Chondrocyte (in vitro differentiated cells): ENCODE measurements around the gene HHAT. TPM values are rescaled to one million over a fixed set of nuclear protein-coding genes. Genes with fewer than 3 reads are reported as not detected.

Experiments used
- DNase-seq: peaks from one replicate; pipeline ENCODE4 v3.0.0; 2021; ENCODE audit warnings: mixed read lengths, low spot score
- H3K27ac Mint-ChIP-seq: one replicate; pipeline ENCODE4 v1.8.0; 2021; ENCODE audit warnings: mild to moderate bottlenecking, moderate library complexity, mixed read lengths; ENCODE audit not compliant: unreplicated experiment
- H3K27me3 Mint-ChIP-seq: 2 replicates; pipeline ENCODE4 v1.8.0; 2021; ENCODE audit warnings: low read depth, mixed read lengths
- H3K36me3 Mint-ChIP-seq: 2 replicates; pipeline ENCODE4 v1.8.0; 2021; ENCODE audit warnings: low read depth, mixed read lengths
- H3K4me1 Mint-ChIP-seq: 2 replicates; pipeline ENCODE4 v1.8.0; 2021; ENCODE audit warnings: low read depth, mild to moderate bottlenecking, mixed read lengths
- H3K4me3 Mint-ChIP-seq: one replicate; pipeline ENCODE4 v1.8.0; 2021; ENCODE audit warnings: mild to moderate bottlenecking, moderate library complexity, mixed read lengths; ENCODE audit not compliant: unreplicated experiment
- H3K9me3 Mint-ChIP-seq: 2 replicates; pipeline ENCODE4 v1.8.0; 2021; ENCODE audit warnings: low read depth, mixed read lengths
- CTCF ChIP-seq: fragments of 200-600 bp; sonication (generic); IDR thresholded peaks from 2 replicates; pipeline ENCODE4 v1.5.0; 2021; ENCODE audit warnings: antibody characterized with exemption, mild to moderate bottlenecking, moderate library complexity
- total RNA-seq: library from RNA; stranded (reverse); gene quantifications from 3 replicates; pipeline ENCODE4 v1.2.1, GENCODE V29; 2021

Gene HHAT
- total RNA-seq, 1 donor from 2014 or later, result 6.4 TPM

- TF ChIP-seq CTCF, result no peak
- H3K9me3 Mint-ChIP-seq, result peaks cover 4% of the 10 kb centered on the region
- no peak overlapping the region for H3K27ac Mint-ChIP-seq
- H3K27me3 Mint-ChIP-seq, result no peaks in the 10 kb centered on the region
- H3K36me3 Mint-ChIP-seq, result no peaks in the 10 kb centered on the region
- peaks cover 19% of the 10 kb centered on the region for H3K4me1 Mint-ChIP-seq
- H3K4me3 Mint-ChIP-seq, result no peak overlapping the region
- DNase-seq, result no peak
Observed at GRCh38 chr1:210506689-210507088, 178.0 kb downstream of the HHAT start.

- Mint-ChIP-seq H3K27ac (no peak overlapping the region), H3K4me1 (no peaks in the 10 kb centered on the region), H3K27me3 (no peaks in the 10 kb centered on the region), H3K4me3 (no peak overlapping the region), H3K36me3 (no peaks in the 10 kb centered on the region), H3K9me3 (peaks cover 3% of the 10 kb centered on the region)
- TF ChIP-seq CTCF, result no peak
- DNase-seq, result no peak
Observed at GRCh38 chr1:210516092-210516656, 187.5 kb downstream of the HHAT start.

- Mint-ChIP-seq H3K27me3 (no peaks in the 10 kb centered on the region), H3K27ac (no peak overlapping the region), H3K9me3 (peaks cover 3% of the 10 kb centered on the region), H3K36me3 (no peaks in the 10 kb centered on the region), H3K4me3 (no peak overlapping the region), H3K4me1 (no peaks in the 10 kb centered on the region)
- no peak for TF ChIP-seq CTCF
- DNase-seq, result no peak
Observed at GRCh38 chr1:210516697-210517459, 188.2 kb downstream of the HHAT start.

- no peak for DNase-seq
- Mint-ChIP-seq H3K4me3 (no peak overlapping the region), H3K9me3 (no peaks in the 10 kb centered on the region), H3K27me3 (no peaks in the 10 kb centered on the region), H3K4me1 (no peaks in the 10 kb centered on the region), H3K36me3 (no peaks in the 10 kb centered on the region), H3K27ac (no peak overlapping the region)
- TF ChIP-seq CTCF, result no peak
Observed at GRCh38 chr1:210523830-210524229, 195.1 kb downstream of the HHAT start.

GRCh38 chr1:210525716-210526454 is 197.2 kb downstream of the HHAT start:
- no peaks in the 10 kb centered on the region for H3K27me3 Mint-ChIP-seq
- H3K27ac Mint-ChIP-seq, result no peak overlapping the region
- no peak for TF ChIP-seq CTCF
- no peaks in the 10 kb centered on the region for H3K9me3 Mint-ChIP-seq
- DNase-seq, result no peak
- H3K36me3 Mint-ChIP-seq, result no peaks in the 10 kb centered on the region
- no peaks in the 10 kb centered on the region for H3K4me1 Mint-ChIP-seq
- no peak overlapping the region for H3K4me3 Mint-ChIP-seq
